ENCODE results near the gene FBXW9. TPM values are rescaled to one million over a fixed set of nuclear protein-coding genes. Genes with fewer than 3 reads are reported as not detected.

Gene FBXW9
- total and polyA plus RNA-seq, 2 of the 13 experiments (the other 11 are each of a cell fraction or from before 2014, with no cell fraction given) = 5.7 to 6.1 TPM

DNA sequence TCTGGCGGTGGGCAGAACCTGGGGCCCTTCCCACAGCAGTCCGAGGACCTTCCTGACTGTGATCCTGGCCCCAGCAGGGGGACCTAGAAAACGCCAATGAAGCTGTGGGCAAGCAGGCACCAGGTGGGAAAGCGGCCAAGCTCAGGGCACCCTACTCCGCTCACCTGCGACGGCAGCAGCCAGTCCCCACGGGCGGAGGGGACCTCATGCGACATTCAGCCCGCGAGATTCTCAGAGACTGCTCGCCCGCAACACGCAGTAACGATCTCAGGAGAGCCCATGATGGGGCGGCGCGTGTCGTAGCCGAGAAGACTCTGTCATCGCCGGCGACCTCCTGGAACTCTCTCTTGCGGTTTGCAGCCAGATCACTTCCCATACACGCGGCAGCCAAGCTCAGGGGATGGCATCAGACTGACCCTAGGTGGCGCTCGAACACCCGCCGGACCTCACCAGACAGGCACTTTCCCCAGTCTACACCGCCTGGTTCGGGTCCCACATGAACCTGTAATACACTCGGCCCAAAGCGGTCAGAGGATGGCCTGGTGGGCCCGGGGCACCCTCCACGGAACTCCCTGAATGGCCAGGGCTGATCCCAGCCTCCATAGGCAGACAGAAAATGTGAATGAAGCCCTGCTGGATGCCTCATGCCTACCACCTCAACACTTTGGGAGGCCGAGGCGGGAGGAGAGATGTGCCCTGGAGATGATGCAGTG lies 56.4 kb downstream of the FBXW9 start (continued):
- no peak for TF ChIP-seq ZNF451 (CRISPR knock-in tag; IDR thresholded peaks at IDR 0.05)
- TF ChIP-seq HNF4A (CRISPR knock-in tag; IDR thresholded peaks at IDR 0.05) = no peak
- no peak for TF ChIP-seq ZSCAN12 (CRISPR knock-in tag; IDR thresholded peaks at IDR 0.05)
- TF ChIP-seq, protein P1, sequence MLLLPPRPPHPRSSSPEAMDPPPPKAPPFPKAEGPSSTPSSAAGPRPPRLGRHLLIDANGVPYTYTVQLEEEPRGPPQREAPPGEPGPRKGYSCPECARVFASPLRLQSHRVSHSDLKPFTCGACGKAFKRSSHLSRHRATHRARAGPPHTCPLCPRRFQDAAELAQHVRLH (CRISPR knock-in tag; IDR thresholded peaks at IDR 0.05; ENCODE audit: borderline replicate concordance, low read depth) = 0 out of 2 replicates have a peak, but pooled peaks have one; percentile 45
- no peak for TF ChIP-seq PRDM15 (CRISPR knock-in tag; IDR thresholded peaks at IDR 0.05)
- TF ChIP-seq, protein P2, sequence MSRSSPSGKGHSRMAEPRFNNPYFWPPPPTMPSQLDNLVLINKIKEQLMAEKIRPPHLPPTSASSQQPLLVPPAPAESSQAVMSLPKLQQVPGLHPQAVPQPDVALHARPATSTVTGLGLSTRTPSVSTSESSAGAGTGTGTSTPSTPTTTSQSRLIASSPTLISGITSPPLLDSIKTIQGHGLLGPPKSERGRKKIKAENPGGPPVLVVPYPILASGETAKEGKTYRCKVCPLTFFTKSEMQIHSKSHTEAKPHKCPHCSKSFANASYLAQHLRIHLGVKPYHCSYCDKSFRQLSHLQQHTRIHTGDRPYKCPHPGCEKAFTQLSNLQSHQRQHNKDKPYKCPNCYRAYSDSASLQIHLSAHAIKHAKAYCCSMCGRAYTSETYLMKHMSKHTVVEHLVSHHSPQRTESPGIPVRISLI (CRISPR knock-in tag; IDR thresholded peaks at IDR 0.05; ENCODE audit: borderline replicate concordance) = no peak
- no peak for TF ChIP-seq SNAPC2 (CRISPR knock-in tag; IDR thresholded peaks at IDR 0.05)
- no peak for TF ChIP-seq PAWR (CRISPR knock-in tag; IDR thresholded peaks at IDR 0.05; ENCODE audit: borderline replicate concordance)
- no peak for TF ChIP-seq CHD2 (IDR thresholded peaks at IDR 0.05; ENCODE audit: low read depth, low read length)
- TF ChIP-seq RARG (CRISPR knock-in tag; IDR thresholded peaks at IDR 0.05; ENCODE audit: low read depth) = no peak
- no peak for TF ChIP-seq SYNCRIP (IDR thresholded peaks at IDR 0.05; ENCODE audit: insufficient read depth, low read depth, low read length)
- peak; percentile 75 for TF ChIP-seq CBFB (CRISPR knock-in tag; IDR thresholded peaks at IDR 0.05)
- no peak for TF ChIP-seq SIN3B (IDR thresholded peaks at IDR 0.05; ENCODE audit: low read length)
- no peak for TF ChIP-seq RFX1 (IDR thresholded peaks at IDR 0.05)
- no peak for TF ChIP-seq FOXJ3 (CRISPR knock-in tag; IDR thresholded peaks at IDR 0.05; ENCODE audit: borderline replicate concordance)
- 0 out of 2 replicates have a peak, but pooled peaks have one; percentile 51 for TF ChIP-seq ZNF280B (CRISPR knock-in tag; IDR thresholded peaks at IDR 0.05; ENCODE audit: borderline replicate concordance)
- no peak for TF ChIP-seq ZNF766 (CRISPR knock-in tag; IDR thresholded peaks at IDR 0.05; ENCODE audit: borderline replicate concordance)
- 0 out of 2 replicates have a peak, but pooled peaks have one; percentile 15 for TF ChIP-seq ZNF7 (CRISPR knock-in tag; IDR thresholded peaks at IDR 0.05)
- no peak for TF ChIP-seq ZNF12 (CRISPR knock-in tag; IDR thresholded peaks at IDR 0.05)
- TF ChIP-seq FOXK1 (CRISPR knock-in tag; IDR thresholded peaks at IDR 0.05; ENCODE audit: borderline replicate concordance, low read depth) = no peak
- TF ChIP-seq ZNF780A (CRISPR knock-in tag; IDR thresholded peaks at IDR 0.05) = no peak
- no peak for TF ChIP-seq MED1 (CRISPR knock-in tag; IDR thresholded peaks at IDR 0.05)
- no peak for TF ChIP-seq ZNF674 (CRISPR knock-in tag; IDR thresholded peaks at IDR 0.05; ENCODE audit: low read depth)
- TF ChIP-seq PCBP1 (IDR thresholded peaks at IDR 0.05; ENCODE audit: borderline replicate concordance, low read depth, low read length) = no peak
- no peak for TF ChIP-seq ETV5 (CRISPR knock-in tag; IDR thresholded peaks at IDR 0.05; ENCODE audit: borderline replicate concordance)
- no peak for TF ChIP-seq MIXL1 (CRISPR knock-in tag; IDR thresholded peaks at IDR 0.05)
